Left forelimb (tissue), 1 donor: ENCODE results near the gene TMEM178A.

Source experiments
- DNase-seq: peaks from one replicate; pipeline ENCODE4 v3.0.0-alpha.2; 2018; ENCODE audit warnings: low spot score

The TMEM178A gene

GRCh38 chr2:39743269-39743776 is 77.6 kb downstream of the TMEM178A start:
- DNase-seq = no peak

GRCh38 chr2:39755466-39755865 is 89.7 kb downstream of the TMEM178A start:
- no peak for DNase-seq

DNA sequence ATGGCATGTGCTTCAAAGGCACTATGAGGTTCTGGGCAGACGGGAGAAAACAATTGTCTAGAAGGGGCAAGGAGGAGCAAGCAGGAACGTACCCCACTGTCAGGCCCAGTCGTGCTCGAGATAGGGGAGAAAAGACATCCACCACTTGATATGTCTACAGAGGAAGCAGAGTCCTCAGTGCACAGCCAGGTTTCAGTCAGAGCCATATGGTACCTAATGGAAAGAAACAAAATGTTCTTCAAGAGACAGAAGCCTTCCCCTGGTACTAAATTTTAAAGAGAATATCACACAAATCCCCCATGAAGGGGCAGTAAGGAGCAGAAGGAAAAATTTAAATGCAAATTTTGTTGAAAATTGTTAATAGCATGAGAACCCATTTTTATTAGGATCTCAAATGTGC is 91.4 kb downstream of the TMEM178A start:
- DNase-seq = no peak

GRCh38 chr2:39762448-39762847 is 96.7 kb downstream of the TMEM178A start:
- DNase-seq = no peak
